Panc1 (cell line): ENCODE results near the gene NEGR1. TPM values are rescaled to one million over a fixed set of nuclear protein-coding genes. Genes with fewer than 3 reads are reported as not detected.

Source experiments
- ATAC-seq: fragments of 200-7000 bp; cut with Tn5 transposase; 2 replicates; pipeline ENCODE4 v1.9.1; 2020; ENCODE audit warnings: mild to moderate bottlenecking, moderate library complexity
- BruUV-seq: library from RNA; stranded (reverse); fragments of 400-500 nt; replicated peaks from 2 replicates; lab custom pipeline; 2021; lab: Mats Ljungman, UMichigan
- CTCF ChIA-PET: fragments of 300-600 bp; sonication (Branson Sonifier 250); formaldehyde crosslinking; loops from one replicate; lab custom pipeline; 2022; ENCODE audit warnings: antibody characterized with exemption; lab: Charles Lee
- POLR2A ChIA-PET: fragments of 300-600 bp; sonication (Branson Sonifier 250); formaldehyde crosslinking; loops from one replicate; lab custom pipeline; 2022; ENCODE audit warnings: antibody characterized with exemption; lab: Charles Lee
- DNase-seq: peaks from one replicate; pipeline ENCODE4 v3.0.0-alpha.2; 2010; ENCODE audit warnings: low read depth, low spot score
- H3K27ac ChIP-seq: 2 replicates; pipeline ENCODE4 v1.5.1; 2011; ENCODE audit warnings: mild to moderate bottlenecking, low read length, inconsistent platforms
- H3K27me3 ChIP-seq: fragments of 200-500 bp; sonication (Bioruptor generic); 2 replicates; pipeline ENCODE4 v1.6.0; 2014; ENCODE audit warnings: low read length, inconsistent platforms; ENCODE audit not compliant: control insufficient read depth, insufficient read depth
- H3K36me3 ChIP-seq: fragments of 200-500 bp; sonication (Bioruptor generic); 2 replicates; pipeline ENCODE4 v1.5.1; 2014; ENCODE audit warnings: inconsistent platforms, mild to moderate bottlenecking, low read length, moderate library complexity; ENCODE audit not compliant: control insufficient read depth, insufficient read depth
- H3K4me1 ChIP-seq: 2 replicates; pipeline ENCODE4 v1.5.1; 2011; ENCODE audit warnings: inconsistent platforms, mild to moderate bottlenecking, low read length, moderate library complexity; ENCODE audit not compliant: control insufficient read depth, insufficient read depth
- H3K4me3 ChIP-seq, 2 experiments: 2 replicates each; pipeline ENCODE4 v1.5.1; 2011 to 2012; ENCODE audit warnings: low read depth in 2 of 2, low read length in 2 of 2, mild to moderate bottlenecking in 2 of 2, inconsistent platforms in 1 of 2, moderate library complexity in 1 of 2
- H3K9me3 ChIP-seq: fragments of 200-500 bp; sonication (Bioruptor generic); 2 replicates; pipeline ENCODE4 v1.5.1; 2014; ENCODE audit warnings: low read depth, mild to moderate bottlenecking, inconsistent platforms, low read length, moderate library complexity; ENCODE audit not compliant: control insufficient read depth, insufficient read depth
- CTCF ChIP-seq: fragments of 450-650 bp; IDR thresholded peaks from 2 replicates; pipeline ENCODE4 v1.5.1; 2017; ENCODE audit warnings: mild to moderate bottlenecking
- POLR2AphosphoS5 ChIP-seq: IDR thresholded peaks from 2 replicates; pipeline ENCODE4 v1.6.1; 2012; ENCODE audit warnings: mild to moderate bottlenecking, low read depth, low read length, moderate library complexity
- REST ChIP-seq, 2 experiments: IDR thresholded peaks; 2 replicates each; pipeline ENCODE4 v1.6.1; 2011 to 2012; ENCODE audit warnings: low read depth in 2 of 2, control low read depth in 1 of 2, low read length in 1 of 2, mild to moderate bottlenecking in 1 of 2, moderate library complexity in 1 of 2; ENCODE audit not compliant: insufficient read depth in 1 of 2
- SIN3A ChIP-seq: IDR thresholded peaks from 2 replicates; pipeline ENCODE4 v1.6.1; 2012; ENCODE audit warnings: low read depth, mild to moderate bottlenecking, low read length, moderate library complexity, borderline replicate concordance; ENCODE audit not compliant: insufficient read depth
- TCF7L2 ChIP-seq: IDR thresholded peaks from 2 replicates; pipeline ENCODE4 v1.6.1; 2011; ENCODE audit warnings: mild to moderate bottlenecking, low read depth, low read length, inconsistent platforms
- in situ Hi-C: cut with HindIII; loops from 2 replicates; pipeline ENCODE4 v1.10.0; 2016; ENCODE audit warnings: low sequenced_read_pairs, low pct_unique_long_range_greater_than_20kb
- intact Hi-C: fragments of 100-400 bp; cut with micrococcal nuclease; formaldehyde crosslinking; loops from one replicate; pipeline ENCODE4 v1.10.0; 2022; ENCODE audit not compliant: unreplicated experiment
- total RNA-seq: library from RNA; stranded (reverse); gene quantifications from one replicate; pipeline ENCODE4 v1.2.1, GENCODE V29; 2021; ENCODE audit not compliant: unreplicated experiment

NEGR1 gene
- total RNA-seq, 1 experiment from 2014 or later = 2.7 TPM

- H3K4me3 ChIP-seq = no peak overlapping the region
- ChIA-PET POLR2A (interaction anchor here (0.6 kb wide), 1 partner anchor 754 kb away, joined by 4 read pairs; the partner anchor contains the start of gene ZRANB2), CTCF (no interaction called here)
- no peaks in the 10 kb centered on the region for H3K36me3 ChIP-seq
- H3K4me1 ChIP-seq = no peaks in the 10 kb centered on the region
- H3K9me3 ChIP-seq = no peaks in the 10 kb centered on the region
- intact Hi-C loops (no loop called here), in situ Hi-C loops (no loop called here)
- H3K27me3 ChIP-seq = no peaks in the 10 kb centered on the region
- TF ChIP-seq REST (IDR thresholded peaks at IDR 0.05; ENCODE audit: insufficient read depth in 1 of 2, low read depth in 2 of 2, low read length in 1 of 2) = no peak
- TF ChIP-seq TCF7L2 = no peak
- no peak for TF ChIP-seq POLR2AphosphoS5
- no peak for TF ChIP-seq SIN3A
- TF ChIP-seq CTCF = no peak
- DNase-seq (no peak), ATAC-seq (no peak)
- H3K27ac ChIP-seq = no peak overlapping the region
- no TSS peak for BruUV-seq
These were observed 447.5 kb downstream of the NEGR1 start for GRCh38 chr1:71834601-71835441.

GRCh38 chr1:71831646-71832045 is 450.7 kb downstream of the NEGR1 start:
- intact Hi-C loops = no loop called here
- no peak for TF ChIP-seq POLR2AphosphoS5
- TF ChIP-seq REST (IDR thresholded peaks at IDR 0.05; ENCODE audit: insufficient read depth in 1 of 2, low read depth in 2 of 2, low read length in 1 of 2) = no peak
- no peak for TF ChIP-seq TCF7L2
- no peak for TF ChIP-seq SIN3A
- no peak for TF ChIP-seq CTCF
- Histone ChIP-seq H3K27ac (no peak overlapping the region), H3K36me3 (no peaks in the 10 kb centered on the region), H3K4me3 (no peak overlapping the region), H3K4me1 (no peaks in the 10 kb centered on the region), H3K27me3 (no peaks in the 10 kb centered on the region), H3K9me3 (no peaks in the 10 kb centered on the region)
- no TSS peak for BruUV-seq
- no peak for DNase-seq
- ChIA-PET CTCF (no interaction called here), POLR2A (no interaction called here)
- no peak for ATAC-seq
- in situ Hi-C loops = no loop called here
